A673 (cell line): ENCODE measurements around the gene CCL1. TPM values are rescaled to one million over a fixed set of nuclear protein-coding genes. Genes with fewer than 3 reads are reported as not detected.

Experiments
- BruUV-seq: library from RNA; stranded (reverse); fragments of 400-500 nt; replicated peaks from 2 replicates; lab custom pipeline; 2021; lab: Mats Ljungman, UMichigan
- CTCF ChIA-PET: fragments of 300-600 bp; sonication (Branson Sonifier 250); formaldehyde crosslinking; loops from one replicate; lab custom pipeline; 2022; ENCODE audit warnings: antibody characterized with exemption; lab: Charles Lee
- POLR2A ChIA-PET: fragments of 300-600 bp; sonication (Branson Sonifier 250); formaldehyde crosslinking; loops from one replicate; lab custom pipeline; 2022; ENCODE audit warnings: antibody characterized with exemption; ENCODE audit not compliant: low non-redundant PET; lab: Charles Lee
- DNase-seq: peaks from one replicate; pipeline ENCODE4 v3.0.0-alpha.2; 2015; ENCODE audit warnings: low spot score
- H3K27ac ChIP-seq: fragments of 200-600 bp; sonication (generic); 2 replicates; pipeline ENCODE4 v1.5.1; 2016; ENCODE audit warnings: mixed run types, low read depth, mild to moderate bottlenecking, mixed read lengths, antibody characterized with exemption, low read length; ENCODE audit not compliant: poor library complexity, severe bottlenecking
- H3K27me3 ChIP-seq: fragments of 200-600 bp; sonication (generic); replicated peaks from 2 replicates; pipeline ENCODE4 v1.6.1; 2017; ENCODE audit warnings: mixed run types, low read depth, mild to moderate bottlenecking, mixed read lengths, antibody characterized with exemption, low read length; ENCODE audit not compliant: insufficient read depth, poor library complexity
- H3K36me3 ChIP-seq: fragments of 200-600 bp; sonication (generic); 2 replicates; pipeline ENCODE4 v1.6.1; 2016; ENCODE audit warnings: mixed run types, mild to moderate bottlenecking, mixed read lengths, antibody characterized with exemption, low read length; ENCODE audit not compliant: insufficient read depth, poor library complexity, severe bottlenecking
- H3K4me1 ChIP-seq: fragments of 200-600 bp; sonication (generic); 2 replicates; pipeline ENCODE4 v1.6.1; 2017; ENCODE audit warnings: mixed run types, mild to moderate bottlenecking, mixed read lengths, antibody characterized with exemption, low read length; ENCODE audit not compliant: insufficient read depth, poor library complexity, severe bottlenecking
- H3K4me3 ChIP-seq: fragments of 200-600 bp; sonication (generic); 2 replicates; pipeline ENCODE4 v1.5.1; 2016; ENCODE audit warnings: low read depth, mixed run types, mild to moderate bottlenecking, mixed read lengths, low read length; ENCODE audit not compliant: poor library complexity, severe bottlenecking
- H3K9me3 ChIP-seq: fragments of 200-600 bp; sonication (generic); 2 replicates; pipeline ENCODE4 v1.6.1; 2016; ENCODE audit warnings: mixed run types, low read depth, mild to moderate bottlenecking, mixed read lengths, antibody characterized with exemption, low read length; ENCODE audit not compliant: poor library complexity, severe bottlenecking
- EZH2 ChIP-seq: fragments of 200-600 bp; sonication (generic); IDR thresholded peaks from 2 replicates; pipeline ENCODE4 v1.6.1; 2017; ENCODE audit warnings: borderline replicate concordance, low read depth, mild to moderate bottlenecking, mixed read lengths, antibody characterized with exemption, low read length; ENCODE audit not compliant: poor library complexity, severe bottlenecking
- intact Hi-C: fragments of 100-400 bp; cut with micrococcal nuclease; formaldehyde crosslinking; loops from one replicate; pipeline ENCODE4 v1.10.0; 2022; ENCODE audit not compliant: unreplicated experiment
- total RNA-seq: library from RNA; stranded (reverse); gene quantifications from 2 replicates; pipeline ENCODE4 v1.2.3, GENCODE V29; 2021
- TF ChIP-seq, protein P1 (sequence below): fragments of 300-800, 200-600 bp; sonication (generic); conservative IDR thresholded peaks from 2 replicates; pipeline ENCODE4 v1.5.1; 2017; ENCODE audit warnings: low read depth, mild to moderate bottlenecking, antibody characterized with exemption, low read length, moderate library complexity, mixed read lengths

Gene CCL1
- total RNA-seq, 1 experiment from 2014 or later: not detected

DNA sequence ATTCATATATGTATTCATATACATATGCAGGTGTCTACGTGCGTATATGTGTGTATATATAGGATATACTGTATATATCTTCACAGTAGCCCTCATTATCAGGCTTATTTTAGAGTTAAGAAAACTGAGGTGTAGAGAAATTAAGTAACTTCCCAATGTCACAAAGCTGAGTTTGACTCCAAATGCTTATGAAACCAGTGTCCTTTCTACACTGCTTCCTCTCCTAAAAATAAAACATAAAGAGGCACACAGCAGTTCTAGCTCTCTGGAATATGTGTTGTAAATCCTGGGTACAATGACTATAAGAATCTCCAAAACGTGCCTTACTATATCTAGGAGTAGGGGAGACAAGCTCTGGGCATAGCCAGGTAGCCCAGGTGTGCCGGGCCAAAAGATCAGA is 40.0 kb upstream of the CCL1 start:
- TF ChIP-seq EZH2: no peak
- TF ChIP-seq, protein P1, sequence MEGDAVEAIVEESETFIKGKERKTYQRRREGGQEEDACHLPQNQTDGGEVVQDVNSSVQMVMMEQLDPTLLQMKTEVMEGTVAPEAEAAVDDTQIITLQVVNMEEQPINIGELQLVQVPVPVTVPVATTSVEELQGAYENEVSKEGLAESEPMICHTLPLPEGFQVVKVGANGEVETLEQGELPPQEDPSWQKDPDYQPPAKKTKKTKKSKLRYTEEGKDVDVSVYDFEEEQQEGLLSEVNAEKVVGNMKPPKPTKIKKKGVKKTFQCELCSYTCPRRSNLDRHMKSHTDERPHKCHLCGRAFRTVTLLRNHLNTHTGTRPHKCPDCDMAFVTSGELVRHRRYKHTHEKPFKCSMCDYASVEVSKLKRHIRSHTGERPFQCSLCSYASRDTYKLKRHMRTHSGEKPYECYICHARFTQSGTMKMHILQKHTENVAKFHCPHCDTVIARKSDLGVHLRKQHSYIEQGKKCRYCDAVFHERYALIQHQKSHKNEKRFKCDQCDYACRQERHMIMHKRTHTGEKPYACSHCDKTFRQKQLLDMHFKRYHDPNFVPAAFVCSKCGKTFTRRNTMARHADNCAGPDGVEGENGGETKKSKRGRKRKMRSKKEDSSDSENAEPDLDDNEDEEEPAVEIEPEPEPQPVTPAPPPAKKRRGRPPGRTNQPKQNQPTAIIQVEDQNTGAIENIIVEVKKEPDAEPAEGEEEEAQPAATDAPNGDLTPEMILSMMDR: no peak
- no TSS peak for BruUV-seq
- Histone ChIP-seq H3K4me3 (no peak overlapping the region), H3K9me3 (no peaks in the 10 kb centered on the region), H3K27ac (no peak overlapping the region), H3K36me3 (no peaks in the 10 kb centered on the region), H3K27me3 (no peaks in the 10 kb centered on the region), H3K4me1 (no peaks in the 10 kb centered on the region)
- DNase-seq: no peak
- ChIA-PET POLR2A (no interaction called here), CTCF (no interaction called here)
- intact Hi-C loops: no loop called here

DNA sequence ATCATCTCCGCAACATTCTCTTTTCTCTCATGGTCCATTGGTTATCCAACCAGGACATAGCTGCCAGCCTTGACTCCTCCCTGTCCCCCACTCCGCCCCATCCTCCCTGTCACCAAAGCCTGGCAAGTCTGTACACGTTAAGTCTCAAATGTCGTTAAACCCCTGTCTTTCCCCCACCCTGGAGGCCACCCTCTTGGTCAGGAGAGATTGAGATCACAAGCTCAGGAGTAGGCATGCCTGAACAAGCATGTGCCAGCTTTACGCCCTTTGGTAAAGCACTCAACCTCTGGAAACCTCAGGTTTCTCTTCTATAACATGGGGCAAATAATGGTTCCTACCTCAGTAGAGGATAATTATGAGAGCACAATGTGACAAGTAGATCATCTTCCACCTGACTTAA is 38.1 kb upstream of the CCL1 start:
- no peaks in the 10 kb centered on the region for H3K36me3 ChIP-seq
- H3K4me3 ChIP-seq: no peak overlapping the region
- POLR2A ChIA-PET: no interaction called here
- TF ChIP-seq, protein P1: no peak
- no peak for TF ChIP-seq EZH2
- H3K27me3 ChIP-seq: no peaks in the 10 kb centered on the region
- BruUV-seq: no TSS peak
- no peaks in the 10 kb centered on the region for H3K4me1 ChIP-seq
- H3K9me3 ChIP-seq: no peaks in the 10 kb centered on the region
- H3K27ac ChIP-seq: no peak overlapping the region
- intact Hi-C loops: no loop called here
- CTCF ChIA-PET: no interaction called here
- DNase-seq: no peak

DNA sequence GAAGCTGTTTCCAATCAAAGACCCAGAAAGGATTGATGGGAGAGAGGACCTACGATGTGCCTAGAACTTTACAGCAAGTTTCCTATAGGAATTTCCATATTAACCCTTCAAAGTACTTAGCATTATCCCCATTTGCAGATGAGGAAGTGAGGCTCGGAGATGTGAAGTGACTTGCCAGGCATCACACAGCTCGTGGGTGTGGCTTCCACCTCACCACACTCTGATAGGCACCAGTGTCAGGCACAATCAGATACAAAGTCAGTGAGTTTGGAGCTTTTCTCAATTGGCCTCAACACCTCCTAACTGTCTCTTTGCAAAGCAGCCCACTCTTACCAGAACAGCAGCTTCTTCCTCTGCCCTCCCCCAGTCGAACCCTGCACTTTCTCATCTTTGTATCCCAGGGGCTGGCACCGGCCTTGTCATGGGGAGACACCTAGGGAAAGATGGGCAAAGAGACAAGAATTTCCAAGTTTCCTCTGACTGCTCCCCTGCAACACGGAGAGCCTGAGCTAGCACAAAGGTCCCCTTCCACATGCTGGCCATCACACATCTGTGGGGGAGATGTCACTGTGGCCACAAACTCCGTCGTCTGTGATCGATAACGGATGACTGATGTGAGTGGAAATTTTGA is 37.4 kb upstream of the CCL1 start:
- intact Hi-C loops: no loop called here
- no peaks in the 10 kb centered on the region for H3K4me1 ChIP-seq
- H3K27me3 ChIP-seq: no peaks in the 10 kb centered on the region
- no peak for DNase-seq
- no TSS peak for BruUV-seq
- no peak overlapping the region for H3K27ac ChIP-seq
- H3K36me3 ChIP-seq: no peaks in the 10 kb centered on the region
- CTCF ChIA-PET: no interaction called here
- no peak for TF ChIP-seq EZH2
- TF ChIP-seq, protein P1: no peak
- POLR2A ChIA-PET: no interaction called here
- no peaks in the 10 kb centered on the region for H3K9me3 ChIP-seq
- H3K4me3 ChIP-seq: no peak overlapping the region
